Endodermal cell (in vitro differentiated cells): Measurements from ENCODE around the gene BAX. TPM values are rescaled to one million over a fixed set of nuclear protein-coding genes. Genes with fewer than 3 reads are reported as not detected.

Experiments
- DNase-seq: peaks from one replicate; pipeline ENCODE4 v3.0.0-alpha.2; 2017
- H3K27ac ChIP-seq: 2 replicates; pipeline ENCODE4 v1.5.1; 2013; ENCODE audit warnings: mild to moderate bottlenecking, low read depth, low read length, moderate library complexity
- H3K27me3 ChIP-seq: 2 replicates; pipeline ENCODE4 v1.6.1; 2013; ENCODE audit warnings: mild to moderate bottlenecking, low read length, moderate library complexity; ENCODE audit not compliant: insufficient read depth, control insufficient read depth, poor library complexity, severe bottlenecking
- H3K36me3 ChIP-seq: 2 replicates; pipeline ENCODE4 v1.7.0; 2013; ENCODE audit warnings: mild to moderate bottlenecking, low read length, moderate library complexity; ENCODE audit not compliant: control insufficient read depth, insufficient read depth
- H3K4me1 ChIP-seq: one replicate; pipeline ENCODE4 v1.7.0; 2013; ENCODE audit warnings: low read length; ENCODE audit not compliant: control insufficient read depth, insufficient read depth
- H3K4me3 ChIP-seq: 2 replicates; pipeline ENCODE4 v1.5.1; 2013; ENCODE audit warnings: mild to moderate bottlenecking, low read length, moderate library complexity
- H3K9ac ChIP-seq: 2 replicates; pipeline ENCODE4 v1.6.1; 2013; ENCODE audit warnings: mild to moderate bottlenecking, low read length, moderate library complexity; ENCODE audit not compliant: poor library complexity, severe bottlenecking; ENCODE audit errors: extremely low read depth
- H3K9me3 ChIP-seq: 2 replicates; pipeline ENCODE4 v1.6.1; 2013; ENCODE audit warnings: mild to moderate bottlenecking, low read length, moderate library complexity; ENCODE audit not compliant: control insufficient read depth
- H3K27ac Mint-ChIP-seq: 2 replicates; pipeline ENCODE4 v1.8.0; 2020; ENCODE audit warnings: mixed read lengths
- H3K27me3 Mint-ChIP-seq: 2 replicates; pipeline ENCODE4 v1.8.0; 2021; ENCODE audit warnings: mild to moderate bottlenecking, mixed read lengths; ENCODE audit not compliant: insufficient read depth
- H3K36me3 Mint-ChIP-seq: 2 replicates; pipeline ENCODE4 v1.8.0; 2020; ENCODE audit warnings: low read depth, mixed read lengths
- H3K4me1 Mint-ChIP-seq: 2 replicates; pipeline ENCODE4 v1.8.0; 2020; ENCODE audit warnings: mixed read lengths
- H3K4me3 Mint-ChIP-seq: 2 replicates; pipeline ENCODE4 v1.8.0; 2020; ENCODE audit warnings: mild to moderate bottlenecking, moderate library complexity, mixed read lengths
- H3K9me3 Mint-ChIP-seq: 2 replicates; pipeline ENCODE4 v1.8.0; 2020; ENCODE audit warnings: mild to moderate bottlenecking, mixed read lengths
- CTCF ChIP-seq: fragments of 200-600 bp; sonication (generic); conservative IDR thresholded peaks from 2 replicates; pipeline ENCODE4 v1.5.0; 2021; ENCODE audit warnings: antibody characterized with exemption, mild to moderate bottlenecking
- WGBS, 2 experiments: methylation state at CpG; one replicate each; pipeline versions ENCODE4 v1.1.5 to v1.1.7; 2013; ENCODE audit warnings: missing lambda C conversion rate in 2 of 2, mixed read lengths in 1 of 2; ENCODE audit not compliant: insufficient coverage in 1 of 2, insufficient read length in 1 of 2; 5-methylcytosine and 5-hydroxymethylcytosine counted together
- total RNA-seq, 2 donors: library from RNA; stranded (reverse); fragmentation: NEBNext Ultra II Directional in 1 of 2; extraction: Animal tissue kit (Norgen Biotek cat#: 25700) in 1 of 2; gene quantifications; 2 replicates in 1 of 2; 3 replicates in 1 of 2; pipeline ENCODE4 v1.2.1, GENCODE V29; 2021

BAX gene
- total RNA-seq, 2 donors from 2014 or later = 172 to 184 TPM

GRCh38 chr19:48967346-48968178 lies 12.9 kb downstream of the BAX start:
- no peak overlapping the region for H3K9ac ChIP-seq
- H3K36me3 Mint-ChIP-seq = peaks cover 52% of the 10 kb centered on the region
- H3K4me3 ChIP-seq = no peak overlapping the region
- DNase-seq = peak; percentile 66
- H3K27ac ChIP-seq = no peak overlapping the region
- no peaks in the 10 kb centered on the region for H3K27me3 ChIP-seq
- no peaks in the 10 kb centered on the region for H3K9me3 Mint-ChIP-seq
- H3K27ac Mint-ChIP-seq = peak overlapping the region; percentile 77
- no peaks in the 10 kb centered on the region for H3K9me3 ChIP-seq
- 93 to 94% methylated on average over 8 to 13 of the region's 14 CpGs for WGBS, 2 experiments
- H3K27me3 Mint-ChIP-seq = peaks cover 2% of the 10 kb centered on the region
- no peak for TF ChIP-seq CTCF
- H3K4me3 Mint-ChIP-seq = peak overlapping the region; percentile 100
- peaks cover 14% of the 10 kb centered on the region for H3K4me1 ChIP-seq
- H3K4me1 Mint-ChIP-seq = peaks cover 17% of the 10 kb centered on the region
- H3K36me3 ChIP-seq = peaks cover 53% of the 10 kb centered on the region

GRCh38 chr19:48968179-48968661 lies 13.5 kb downstream of the BAX start:
- Histone ChIP-seq H3K27me3 (no peaks in the 10 kb centered on the region), H3K27ac (no peak overlapping the region), H3K4me1 (peaks cover 12% of the 10 kb centered on the region), H3K4me3 (no peak overlapping the region), H3K9me3 (no peaks in the 10 kb centered on the region), H3K9ac (no peak overlapping the region), H3K36me3 (peaks cover 56% of the 10 kb centered on the region)
- peaks cover 14% of the 10 kb centered on the region for H3K4me1 Mint-ChIP-seq
- DNase-seq = no peak
- no peak overlapping the region for H3K4me3 Mint-ChIP-seq
- no peak overlapping the region for H3K27ac Mint-ChIP-seq
- H3K27me3 Mint-ChIP-seq = peaks cover 2% of the 10 kb centered on the region
- no peak for TF ChIP-seq CTCF
- no peaks in the 10 kb centered on the region for H3K9me3 Mint-ChIP-seq
- 91 to 97% methylated on average over 3 to 4 of the region's 4 CpGs for WGBS, 2 experiments
- H3K36me3 Mint-ChIP-seq = peaks cover 56% of the 10 kb centered on the region

- Mint-ChIP-seq H3K4me1 (peaks cover 11% of the 10 kb centered on the region), H3K9me3 (no peaks in the 10 kb centered on the region), H3K4me3 (no peak overlapping the region), H3K27ac (no peak overlapping the region), H3K36me3 (peaks cover 59% of the 10 kb centered on the region), H3K27me3 (peaks cover 2% of the 10 kb centered on the region)
- DNase-seq = no peak
- Histone ChIP-seq H3K4me3 (no peak overlapping the region), H3K9ac (no peak overlapping the region), H3K9me3 (no peaks in the 10 kb centered on the region), H3K4me1 (peaks cover 7% of the 10 kb centered on the region), H3K27me3 (no peaks in the 10 kb centered on the region), H3K36me3 (peaks cover 60% of the 10 kb centered on the region), H3K27ac (no peak overlapping the region)
- TF ChIP-seq CTCF = no peak
- WGBS, 2 experiments = 95 to 99% methylated on average over 14 to 15 of the region's 15 CpGs
These were observed 14.1 kb downstream of the BAX start for GRCh38 chr19:48968813-48969218.
